HL-60 (cell line): ENCODE data around the gene FBXO40.

Experiments
- DNase-seq, 2 experiments: peaks; one replicate each; pipeline ENCODE4 v3.0.0-alpha.2; 2010 to 2020; ENCODE audit warnings: low read depth in 1 of 2, low spot score in 1 of 2
- H3K27ac ChIP-seq: fragments of 250-450 bp; sonication (Bioruptor Pico); replicated peaks from 2 replicates; pipeline ENCODE4 v1.5.1; 2020; ENCODE audit warnings: mild to moderate bottlenecking, moderate library complexity
- H3K27me3 ChIP-seq: fragments of 250-450 bp; sonication (Bioruptor Pico); 2 replicates; pipeline ENCODE4 v1.5.1; 2021; ENCODE audit warnings: mild to moderate bottlenecking, moderate library complexity; ENCODE audit not compliant: insufficient read depth, poor library complexity, severe bottlenecking
- H3K4me3 ChIP-seq: replicated peaks from 2 replicates; pipeline ENCODE4 v1.5.1; 2011; ENCODE audit warnings: mild to moderate bottlenecking, control low read depth, low read length; ENCODE audit not compliant: insufficient read depth
- GABPA ChIP-seq: IDR thresholded peaks from 2 replicates; pipeline ENCODE4 v1.6.1; 2012; ENCODE audit warnings: low read depth
- POLR2AphosphoS5 ChIP-seq: IDR thresholded peaks from 2 replicates; pipeline ENCODE4 v1.6.1; 2012; ENCODE audit warnings: low read depth
- SPI1 ChIP-seq: IDR thresholded peaks from 2 replicates; pipeline ENCODE4 v1.6.1; 2012; ENCODE audit warnings: low read depth, mild to moderate bottlenecking, borderline replicate concordance
- TF ChIP-seq, protein P1 (sequence below): IDR thresholded peaks from 2 replicates; pipeline ENCODE4 v1.6.1; 2012; ENCODE audit warnings: low read depth; ENCODE audit not compliant: insufficient replicate concordance
- TF ChIP-seq, protein P2 (sequence below): IDR thresholded peaks from one replicate; pipeline ENCODE4 v1.5.1; 2011; ENCODE audit warnings: low read length, control low read depth, inconsistent platforms; ENCODE audit not compliant: insufficient read depth

FBXO40 gene

DNA sequence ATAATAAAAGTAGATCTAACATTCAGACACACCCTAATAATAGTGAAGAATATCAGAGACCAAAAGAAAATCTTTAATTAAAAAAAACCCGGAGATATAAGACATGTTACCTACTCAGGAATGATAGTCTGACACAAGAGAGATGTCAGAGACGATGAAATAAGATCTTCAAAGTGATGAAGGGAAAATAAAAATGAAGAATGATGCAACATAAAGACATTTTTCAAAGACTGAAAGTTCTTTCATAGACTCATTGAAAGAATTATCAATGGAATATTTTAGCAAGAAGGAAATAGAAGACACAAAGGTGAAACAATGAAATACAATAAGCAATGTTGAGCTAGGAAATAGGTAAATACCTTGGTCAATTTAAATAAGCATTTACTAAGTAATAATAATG is 47.9 kb downstream of the FBXO40 start:
- H3K27ac ChIP-seq = no peak overlapping the region
- no peaks in the 10 kb centered on the region for H3K27me3 ChIP-seq
- TF ChIP-seq GABPA = no peak
- no peak for TF ChIP-seq POLR2AphosphoS5
- TF ChIP-seq SPI1 = no peak
- TF ChIP-seq, protein P1, sequence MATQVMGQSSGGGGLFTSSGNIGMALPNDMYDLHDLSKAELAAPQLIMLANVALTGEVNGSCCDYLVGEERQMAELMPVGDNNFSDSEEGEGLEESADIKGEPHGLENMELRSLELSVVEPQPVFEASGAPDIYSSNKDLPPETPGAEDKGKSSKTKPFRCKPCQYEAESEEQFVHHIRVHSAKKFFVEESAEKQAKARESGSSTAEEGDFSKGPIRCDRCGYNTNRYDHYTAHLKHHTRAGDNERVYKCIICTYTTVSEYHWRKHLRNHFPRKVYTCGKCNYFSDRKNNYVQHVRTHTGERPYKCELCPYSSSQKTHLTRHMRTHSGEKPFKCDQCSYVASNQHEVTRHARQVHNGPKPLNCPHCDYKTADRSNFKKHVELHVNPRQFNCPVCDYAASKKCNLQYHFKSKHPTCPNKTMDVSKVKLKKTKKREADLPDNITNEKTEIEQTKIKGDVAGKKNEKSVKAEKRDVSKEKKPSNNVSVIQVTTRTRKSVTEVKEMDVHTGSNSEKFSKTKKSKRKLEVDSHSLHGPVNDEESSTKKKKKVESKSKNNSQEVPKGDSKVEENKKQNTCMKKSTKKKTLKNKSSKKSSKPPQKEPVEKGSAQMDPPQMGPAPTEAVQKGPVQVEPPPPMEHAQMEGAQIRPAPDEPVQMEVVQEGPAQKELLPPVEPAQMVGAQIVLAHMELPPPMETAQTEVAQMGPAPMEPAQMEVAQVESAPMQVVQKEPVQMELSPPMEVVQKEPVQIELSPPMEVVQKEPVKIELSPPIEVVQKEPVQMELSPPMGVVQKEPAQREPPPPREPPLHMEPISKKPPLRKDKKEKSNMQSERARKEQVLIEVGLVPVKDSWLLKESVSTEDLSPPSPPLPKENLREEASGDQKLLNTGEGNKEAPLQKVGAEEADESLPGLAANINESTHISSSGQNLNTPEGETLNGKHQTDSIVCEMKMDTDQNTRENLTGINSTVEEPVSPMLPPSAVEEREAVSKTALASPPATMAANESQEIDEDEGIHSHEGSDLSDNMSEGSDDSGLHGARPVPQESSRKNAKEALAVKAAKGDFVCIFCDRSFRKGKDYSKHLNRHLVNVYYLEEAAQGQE = no peak
- TF ChIP-seq, protein P2, sequence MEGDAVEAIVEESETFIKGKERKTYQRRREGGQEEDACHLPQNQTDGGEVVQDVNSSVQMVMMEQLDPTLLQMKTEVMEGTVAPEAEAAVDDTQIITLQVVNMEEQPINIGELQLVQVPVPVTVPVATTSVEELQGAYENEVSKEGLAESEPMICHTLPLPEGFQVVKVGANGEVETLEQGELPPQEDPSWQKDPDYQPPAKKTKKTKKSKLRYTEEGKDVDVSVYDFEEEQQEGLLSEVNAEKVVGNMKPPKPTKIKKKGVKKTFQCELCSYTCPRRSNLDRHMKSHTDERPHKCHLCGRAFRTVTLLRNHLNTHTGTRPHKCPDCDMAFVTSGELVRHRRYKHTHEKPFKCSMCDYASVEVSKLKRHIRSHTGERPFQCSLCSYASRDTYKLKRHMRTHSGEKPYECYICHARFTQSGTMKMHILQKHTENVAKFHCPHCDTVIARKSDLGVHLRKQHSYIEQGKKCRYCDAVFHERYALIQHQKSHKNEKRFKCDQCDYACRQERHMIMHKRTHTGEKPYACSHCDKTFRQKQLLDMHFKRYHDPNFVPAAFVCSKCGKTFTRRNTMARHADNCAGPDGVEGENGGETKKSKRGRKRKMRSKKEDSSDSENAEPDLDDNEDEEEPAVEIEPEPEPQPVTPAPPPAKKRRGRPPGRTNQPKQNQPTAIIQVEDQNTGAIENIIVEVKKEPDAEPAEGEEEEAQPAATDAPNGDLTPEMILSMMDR = no peak
- H3K4me3 ChIP-seq = no peak overlapping the region
- DNase-seq = no peak

DNA sequence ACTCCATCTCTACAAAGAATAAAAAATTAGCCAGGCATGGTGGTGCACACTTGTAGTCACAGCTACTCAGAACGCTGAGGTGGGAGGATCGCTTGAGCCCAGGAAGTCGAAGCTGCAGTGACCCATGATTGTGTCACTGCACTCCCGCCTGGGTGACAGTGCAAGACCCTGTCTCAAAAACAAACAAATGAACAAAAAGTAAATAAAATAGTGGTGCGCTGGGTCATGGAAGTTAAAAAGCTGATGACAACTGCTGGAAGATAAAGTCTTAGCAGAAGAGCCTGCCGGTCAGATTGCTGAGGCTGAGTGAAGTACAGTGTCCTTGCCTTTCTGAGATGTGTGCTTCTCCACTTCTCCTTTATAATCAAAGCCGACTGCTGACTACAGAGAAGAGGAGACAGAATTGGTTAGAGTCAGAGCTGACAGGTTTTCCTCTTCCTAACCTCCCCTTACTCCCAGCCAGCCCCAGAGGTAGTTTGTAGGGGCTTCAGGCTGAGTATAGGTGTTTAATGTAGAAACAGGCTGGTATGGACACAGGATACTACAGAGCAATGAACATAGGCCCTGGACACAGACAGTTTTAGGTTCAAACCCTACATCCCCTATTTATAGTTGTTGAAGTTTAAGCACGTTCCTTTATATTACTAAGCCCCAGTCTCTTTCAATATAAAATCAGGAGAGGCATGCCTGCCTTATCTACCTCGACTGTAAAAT is 49.6 kb downstream of the FBXO40 start:
- TF ChIP-seq, protein P1 = no peak
- TF ChIP-seq POLR2AphosphoS5 (no peak), SPI1 (no peak), GABPA (no peak)
- TF ChIP-seq, protein P2 = no peak
- Histone ChIP-seq H3K4me3 (no peak overlapping the region), H3K27me3 (no peaks in the 10 kb centered on the region), H3K27ac (no peak overlapping the region)
- DNase-seq = no peak

DNA sequence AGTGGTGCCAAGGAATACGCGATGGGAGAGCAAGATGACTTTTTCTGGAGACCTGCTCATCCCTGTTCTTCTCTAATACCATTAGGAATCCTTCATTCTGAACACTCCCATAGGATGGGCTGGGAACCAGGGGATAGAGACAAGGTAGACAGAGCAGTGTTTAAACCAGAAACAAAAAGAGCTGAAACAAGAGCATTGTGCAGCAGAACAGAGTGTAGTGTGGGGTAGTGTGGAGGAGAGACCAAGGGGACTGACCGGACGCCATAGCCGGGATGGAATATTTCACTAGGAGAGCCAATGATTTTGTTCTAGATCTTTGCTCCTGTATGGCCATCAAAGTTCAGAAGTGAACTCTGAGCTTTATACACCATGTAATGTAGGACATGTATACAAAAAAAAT is 51.9 kb downstream of the FBXO40 start:
- no peak for DNase-seq
- Histone ChIP-seq H3K4me3 (no peak overlapping the region), H3K27ac (no peak overlapping the region), H3K27me3 (no peaks in the 10 kb centered on the region)
- TF ChIP-seq GABPA (no peak), SPI1 (no peak), POLR2AphosphoS5 (no peak)
- TF ChIP-seq, protein P2 = no peak
- TF ChIP-seq, protein P1 = no peak
